GM19023 (cell line): ENCODE measurements around the gene PJVK.
"Not testable (repeated sequence)": the region's sequence is repeated elsewhere in the genome, so short reads cannot be mapped to it uniquely, and the experiment has no call there.

Experiments used
- ATAC-seq: cut with Tn5 transposase; IDR thresholded peaks from one replicate; pipeline ENCODE4 v1.9.1; 2021; ENCODE audit warnings: mild to moderate bottlenecking, moderate library complexity; ENCODE audit not compliant: unreplicated experiment

Gene PJVK, protein sequence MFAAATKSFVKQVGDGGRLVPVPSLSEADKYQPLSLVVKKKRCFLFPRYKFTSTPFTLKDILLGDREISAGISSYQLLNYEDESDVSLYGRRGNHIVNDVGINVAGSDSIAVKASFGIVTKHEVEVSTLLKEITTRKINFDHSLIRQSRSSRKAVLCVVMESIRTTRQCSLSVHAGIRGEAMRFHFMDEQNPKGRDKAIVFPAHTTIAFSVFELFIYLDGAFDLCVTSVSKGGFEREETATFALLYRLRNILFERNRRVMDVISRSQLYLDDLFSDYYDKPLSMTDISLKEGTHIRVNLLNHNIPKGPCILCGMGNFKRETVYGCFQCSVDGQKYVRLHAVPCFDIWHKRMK

DNA sequence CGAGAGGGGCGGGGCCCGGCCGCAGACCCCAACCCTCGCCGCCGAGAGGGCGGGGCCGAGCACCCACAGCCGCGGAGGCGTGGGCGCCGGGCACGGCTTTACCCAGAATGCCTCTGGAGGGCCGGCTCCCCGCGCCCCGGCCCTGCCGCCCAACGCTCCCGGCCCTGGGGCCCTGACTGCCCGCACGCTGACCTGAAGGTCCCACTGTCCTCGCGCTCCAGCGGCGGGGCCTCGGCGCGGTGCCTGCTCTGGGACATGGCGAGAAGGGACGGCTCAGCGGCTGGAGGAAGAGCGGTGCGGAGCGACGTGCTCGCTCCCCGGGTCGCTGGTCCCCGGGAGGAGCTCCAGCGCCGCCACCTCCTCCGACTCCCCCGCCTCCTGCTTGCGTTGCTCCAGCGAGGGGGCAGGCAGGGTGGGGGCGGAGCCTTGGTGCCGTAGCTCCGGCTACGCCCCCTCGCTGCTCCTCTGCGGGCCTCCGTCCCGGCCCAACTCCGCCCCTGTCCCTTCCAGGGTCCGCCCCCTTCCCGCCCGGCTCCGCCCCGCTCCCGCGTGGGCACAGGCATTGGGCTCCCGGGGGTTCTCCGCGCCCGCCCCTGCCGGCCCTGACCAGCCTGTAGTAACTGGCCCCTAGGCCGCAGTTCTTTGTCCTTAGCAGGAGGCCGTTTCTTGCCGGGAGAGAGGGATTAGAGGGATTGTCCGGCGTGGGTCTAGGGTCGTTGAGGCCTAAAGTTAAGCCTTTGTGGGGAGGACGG lies at the start of gene PJVK, which contains the start of gene PRKRA:
Gene PJVK (plus strand): TSS at position 605 of the 752 bp plus-strand sequence. CDS start 2,032 bp downstream, outside the sequence.
Gene PRKRA (minus strand): TSS at position 402 of the 752 bp plus-strand sequence. CDS start 145 bp downstream, at position 257.
- peak; percentile 80 for ATAC-seq

DNA sequence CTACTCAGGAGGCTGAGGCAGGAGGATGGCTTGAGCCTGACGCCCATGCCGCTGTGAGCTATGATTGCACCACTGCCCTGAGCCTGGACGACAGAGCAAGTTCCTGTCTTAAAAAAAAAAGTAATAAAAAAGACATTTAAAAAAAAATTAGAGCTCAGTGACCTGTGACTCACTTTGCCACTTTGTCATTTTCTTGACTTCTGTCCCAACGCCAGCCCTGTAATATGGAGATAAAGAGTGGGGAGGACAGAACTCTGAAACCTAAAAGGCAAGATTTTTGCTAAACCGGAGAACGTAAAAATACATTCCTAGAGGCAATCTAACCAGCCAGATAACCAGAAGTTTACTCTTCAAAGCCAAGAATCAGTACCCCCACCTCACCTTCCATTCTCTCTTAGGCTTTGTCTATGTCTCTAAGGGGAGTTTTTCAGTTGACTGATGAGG lies 49.2 kb upstream of the PJVK start:
- ATAC-seq, result no peak

DNA sequence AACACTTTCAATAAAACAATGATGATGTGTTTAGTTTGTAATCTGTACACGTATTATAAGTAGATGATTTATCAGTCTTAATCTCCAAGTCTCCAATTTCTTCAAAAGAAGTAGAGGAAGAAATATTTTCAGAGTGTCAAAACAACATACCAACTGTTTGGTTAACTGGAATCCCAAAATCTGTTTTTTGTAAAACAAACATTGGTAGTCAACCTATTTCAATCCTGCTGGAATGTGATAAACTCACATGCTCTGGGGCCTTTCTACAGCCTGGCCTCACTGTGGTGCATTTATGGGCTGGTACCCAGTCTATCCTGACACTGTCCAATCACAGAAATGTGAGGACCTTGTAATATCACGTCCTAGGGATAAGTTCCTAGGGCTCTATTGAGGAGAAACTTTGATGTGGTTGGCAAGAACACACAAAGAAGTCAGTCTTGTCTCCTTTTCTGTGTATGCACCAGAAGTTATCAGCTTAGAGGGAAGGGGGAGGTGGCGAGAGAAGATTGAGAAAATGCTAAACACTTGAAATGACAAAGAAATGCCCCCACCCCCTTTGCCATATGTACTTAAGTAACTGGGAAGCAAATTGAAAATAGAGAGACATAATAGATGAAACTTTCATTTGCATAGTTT lies 47.4 kb upstream of the PJVK start:
- peak; percentile 44 for ATAC-seq

DNA sequence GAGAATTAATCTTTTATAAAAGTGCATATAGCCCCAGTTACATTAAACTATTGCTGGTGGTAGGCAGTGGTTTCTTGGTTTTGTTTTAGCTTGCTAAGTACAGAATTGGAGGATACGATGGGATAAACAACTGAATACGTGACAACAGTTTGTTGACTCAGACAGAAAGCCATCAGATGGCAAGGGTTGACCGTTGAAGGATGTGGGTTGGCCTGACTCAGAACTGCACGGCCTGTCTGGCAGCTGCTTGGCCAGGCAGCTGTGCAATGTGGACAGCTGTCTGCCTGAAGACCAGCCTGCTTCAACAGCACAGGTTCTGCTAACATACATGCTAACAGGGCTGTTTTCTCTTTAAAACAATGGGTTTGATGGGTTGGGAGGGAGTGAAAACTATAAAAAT lies 46.8 kb upstream of the PJVK start:
- peak; percentile 100 for ATAC-seq

DNA sequence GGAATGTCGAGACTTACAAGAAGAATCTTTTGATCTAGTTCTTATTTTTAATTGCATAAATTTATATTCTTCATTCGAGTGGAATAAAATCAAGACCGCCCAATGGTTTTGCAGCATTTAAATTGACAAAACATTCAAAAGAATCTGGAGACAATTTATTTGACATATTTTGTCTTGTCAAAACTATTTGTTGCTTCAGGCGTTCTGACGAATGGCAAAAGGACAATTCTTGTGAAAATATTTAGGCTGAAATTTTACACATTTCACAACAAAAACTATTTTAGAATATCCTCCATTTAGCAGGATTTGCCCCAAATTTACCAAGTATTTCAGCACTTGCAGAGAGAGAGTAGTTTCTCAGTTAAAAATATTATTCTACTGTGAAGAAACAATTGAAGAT lies 41.9 kb upstream of the PJVK start:
- ATAC-seq, result no peak

DNA sequence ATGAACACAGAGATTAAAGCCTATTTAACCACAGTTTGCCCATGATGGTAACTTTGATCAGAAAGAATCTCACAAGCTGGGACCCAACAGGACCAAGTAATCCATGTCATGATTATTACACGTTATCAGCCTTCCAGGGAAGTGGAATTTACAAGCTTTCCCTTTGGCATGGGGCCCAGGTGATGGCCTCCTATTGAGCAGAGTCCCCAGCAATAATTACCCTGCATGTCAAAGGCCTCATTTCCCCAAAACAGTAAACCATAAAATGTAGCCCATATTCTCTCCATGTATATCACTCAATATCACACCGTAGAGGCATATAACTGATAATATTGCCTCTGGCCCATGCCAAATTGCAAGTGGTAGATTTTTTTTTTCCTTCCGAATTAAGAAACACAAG lies 39.1 kb upstream of the PJVK start:
- ATAC-seq, result no peak

DNA sequence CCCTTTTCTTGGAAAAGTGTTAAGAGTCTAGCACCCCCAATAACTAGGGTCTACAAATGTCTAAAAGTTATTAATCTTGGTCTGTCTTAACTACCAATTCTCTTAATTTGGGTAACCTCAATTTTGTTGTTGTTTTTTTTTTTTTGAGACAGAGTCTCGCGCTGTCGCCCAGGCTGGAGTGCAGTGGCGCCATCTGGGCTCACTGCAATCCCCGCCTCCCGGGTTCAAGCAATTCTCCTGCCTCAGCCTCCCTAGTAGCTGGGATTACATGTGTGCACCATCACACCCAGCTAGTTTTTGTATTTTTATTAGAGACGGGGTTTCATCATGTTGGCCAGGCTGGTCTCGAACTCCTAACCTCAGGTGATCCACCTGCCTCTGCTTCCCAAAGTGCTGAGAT lies 38.7 kb upstream of the PJVK start:
- ATAC-seq, result not testable (repeated sequence)

DNA sequence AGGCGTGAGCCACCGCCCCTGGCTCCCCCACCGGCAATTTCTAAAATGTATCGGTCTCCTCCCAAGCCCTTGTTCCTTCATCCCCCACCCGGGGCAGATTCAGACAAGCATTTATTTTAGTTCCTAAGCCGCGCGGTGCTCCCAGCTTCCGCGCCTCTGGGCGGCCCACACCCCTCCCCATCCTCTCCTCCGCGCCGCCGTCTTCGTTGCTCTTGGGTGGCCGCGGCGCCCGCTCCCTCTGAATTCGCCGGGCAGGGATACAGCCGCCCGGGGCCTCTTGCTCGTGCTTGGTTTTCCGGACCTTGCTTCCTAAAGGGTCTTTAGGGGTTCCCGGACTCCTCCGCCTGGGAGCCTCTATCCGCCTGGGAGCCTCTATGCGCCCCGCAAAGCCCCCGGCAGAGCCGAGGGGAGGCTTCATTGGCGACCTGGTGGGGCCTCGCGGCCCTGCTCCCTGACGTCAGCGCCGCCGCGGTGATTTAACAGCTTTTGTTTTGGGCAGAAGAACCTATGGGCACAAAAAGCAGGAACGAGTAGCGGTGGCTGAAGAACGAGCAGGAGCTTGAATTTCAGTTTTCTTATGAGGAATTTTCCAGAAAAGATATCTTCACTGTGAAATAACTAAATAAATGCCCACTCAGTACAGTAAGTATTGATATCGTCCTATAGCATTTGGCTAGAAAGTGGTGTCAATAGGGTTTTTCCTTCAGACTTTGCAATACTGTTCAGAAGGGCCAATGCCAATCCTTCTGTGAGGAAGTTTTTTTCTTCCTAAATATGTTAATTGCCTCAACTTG lies 37.5 kb upstream of the PJVK start:
- ATAC-seq, result peak; percentile 83

DNA sequence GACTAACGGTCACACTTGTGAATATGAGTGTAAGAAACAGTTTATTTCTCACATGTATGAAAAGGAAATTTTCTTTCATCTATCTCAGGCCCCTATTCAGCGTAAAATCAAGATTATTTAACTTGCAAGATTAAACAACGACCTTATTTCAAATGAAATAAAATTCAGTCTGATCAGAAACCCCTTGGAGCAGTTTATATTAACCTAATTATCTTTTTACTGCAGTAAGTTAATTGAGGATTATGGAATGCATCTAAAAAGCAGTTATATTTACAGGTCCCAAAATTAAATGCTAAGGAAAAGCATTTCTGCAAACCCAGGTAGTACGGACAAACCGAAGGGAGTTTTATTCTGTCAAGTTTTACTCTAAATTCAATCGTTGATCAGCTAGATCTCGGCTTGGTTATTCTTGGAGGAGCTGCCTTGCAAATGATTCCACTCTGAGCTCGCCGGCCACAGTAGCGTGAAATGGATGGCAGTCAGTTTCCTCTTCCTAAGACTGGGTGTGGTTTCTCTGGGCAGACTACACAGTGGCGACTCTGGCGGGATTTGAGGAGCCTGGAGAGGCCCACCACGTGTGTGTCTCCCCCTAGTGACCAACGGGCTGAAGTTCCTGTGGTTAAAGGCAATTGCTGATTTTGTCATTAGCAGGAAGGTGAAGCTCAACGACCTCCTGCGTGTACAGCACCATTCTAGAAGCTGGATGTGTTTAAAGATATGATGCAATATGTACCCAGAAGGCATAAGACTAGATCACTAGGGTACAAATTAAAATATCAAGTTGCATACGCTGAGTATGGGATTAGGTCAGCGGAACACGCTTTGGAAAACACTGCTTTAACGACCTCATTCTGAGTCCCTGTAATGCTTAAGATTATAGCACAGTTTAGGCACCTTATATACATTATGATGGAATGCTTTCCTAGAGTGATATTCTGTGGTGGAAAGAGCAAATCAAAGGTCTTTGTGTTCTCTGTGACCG lies 36.6 kb upstream of the PJVK start:
- ATAC-seq, result peak; percentile 74

DNA sequence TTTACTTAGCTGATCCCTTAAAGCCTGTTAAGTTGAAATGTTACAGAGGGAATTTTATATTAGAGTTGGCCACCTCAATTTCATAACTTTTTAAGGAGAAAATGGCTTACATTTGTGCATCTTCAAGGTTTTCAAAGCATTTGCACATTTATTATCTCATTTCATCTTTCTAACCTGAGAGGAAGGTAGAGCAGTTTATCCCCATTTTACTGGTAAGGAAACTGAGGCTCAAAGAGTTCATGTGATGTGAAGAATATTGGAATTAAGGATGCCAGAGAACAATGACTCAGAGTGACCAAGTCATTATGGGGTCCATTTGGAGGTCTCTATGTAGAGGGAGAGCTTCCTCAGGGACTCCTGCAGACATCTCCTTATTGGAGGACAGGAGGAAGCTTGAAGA lies 35.2 kb upstream of the PJVK start:
- ATAC-seq, result no peak

DNA sequence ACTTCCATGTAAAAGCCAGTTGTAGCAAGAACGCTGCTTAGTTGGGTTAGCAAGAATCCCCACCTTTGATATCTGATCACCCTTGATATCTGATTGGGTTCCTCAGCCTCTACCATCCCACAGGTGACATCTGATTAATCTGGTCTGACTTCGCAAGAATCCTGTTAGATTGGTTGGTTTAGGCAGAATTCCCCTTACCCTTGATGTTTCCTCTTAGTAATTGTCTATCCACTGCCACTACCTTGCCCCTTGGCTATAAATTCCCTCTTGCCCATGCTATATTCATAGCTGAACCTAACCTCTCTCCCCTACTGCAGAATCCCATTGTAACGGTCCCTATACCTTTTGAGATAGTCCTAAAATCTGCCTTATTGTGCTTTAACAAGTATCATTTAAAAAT lies 33.3 kb upstream of the PJVK start:
- ATAC-seq, result no peak

DNA sequence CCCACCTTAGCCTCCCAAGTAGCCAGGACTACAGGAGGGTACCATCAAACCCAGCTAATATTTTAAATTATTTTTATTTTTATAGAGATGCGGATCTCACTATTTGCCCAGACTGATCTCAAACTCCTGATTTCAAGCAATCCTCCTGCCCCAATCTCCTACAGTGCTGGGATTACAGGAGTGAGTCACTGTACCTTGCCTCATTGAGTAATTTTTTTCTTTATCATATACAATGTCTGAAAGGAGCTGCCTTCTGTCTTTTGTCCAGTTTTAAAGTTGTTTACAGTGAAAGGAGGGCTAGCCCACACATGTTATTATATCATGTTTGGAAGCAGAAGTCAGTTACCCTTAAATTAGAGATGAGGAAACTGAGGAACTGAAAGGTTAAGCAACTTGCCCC lies 32.8 kb upstream of the PJVK start:
- no peak for ATAC-seq

DNA sequence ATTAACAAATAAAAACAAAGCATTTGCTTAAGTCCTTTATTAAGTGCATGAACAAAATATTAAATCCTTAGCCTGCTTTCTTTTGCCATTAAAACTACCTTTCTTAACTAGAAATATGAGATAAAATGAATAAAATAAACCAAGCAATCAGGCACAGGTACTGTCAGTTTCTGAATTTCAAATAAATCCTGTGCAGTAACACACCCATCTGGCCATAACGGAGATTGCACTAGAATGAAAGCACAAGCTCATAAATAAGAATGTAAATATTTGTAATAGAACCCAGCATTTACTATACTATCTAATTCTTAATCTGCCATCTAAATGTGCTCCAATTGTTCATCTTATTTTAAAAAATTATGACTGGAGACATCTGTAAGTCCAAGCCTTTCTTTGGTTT lies 32.1 kb upstream of the PJVK start:
- ATAC-seq, result no peak

DNA sequence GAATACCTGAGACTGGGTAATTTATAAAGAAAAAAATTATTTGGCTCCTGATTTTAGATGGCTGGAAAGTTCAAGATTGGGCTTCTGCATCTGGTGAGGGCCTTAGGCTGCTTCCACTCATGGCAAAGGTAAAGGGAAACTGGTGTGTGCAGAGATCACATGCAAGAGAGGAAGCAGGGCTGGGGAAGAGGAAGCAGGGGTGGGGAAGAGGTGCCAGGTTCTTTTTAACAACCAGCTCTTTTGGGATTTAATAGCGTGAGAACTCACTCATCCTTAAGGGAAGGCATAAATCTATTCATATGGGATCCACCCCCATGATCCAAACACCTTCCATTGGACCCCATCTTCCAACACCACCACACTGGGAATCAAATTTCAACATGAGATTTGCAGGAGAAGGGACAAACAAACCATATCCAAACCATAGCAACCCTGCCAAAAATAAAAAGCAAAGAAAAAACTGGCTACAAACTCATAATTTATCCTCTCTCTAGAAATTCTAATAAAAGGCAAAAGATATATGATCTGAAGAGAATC lies 30.6 kb upstream of the PJVK start:
- ATAC-seq, result no peak

DNA sequence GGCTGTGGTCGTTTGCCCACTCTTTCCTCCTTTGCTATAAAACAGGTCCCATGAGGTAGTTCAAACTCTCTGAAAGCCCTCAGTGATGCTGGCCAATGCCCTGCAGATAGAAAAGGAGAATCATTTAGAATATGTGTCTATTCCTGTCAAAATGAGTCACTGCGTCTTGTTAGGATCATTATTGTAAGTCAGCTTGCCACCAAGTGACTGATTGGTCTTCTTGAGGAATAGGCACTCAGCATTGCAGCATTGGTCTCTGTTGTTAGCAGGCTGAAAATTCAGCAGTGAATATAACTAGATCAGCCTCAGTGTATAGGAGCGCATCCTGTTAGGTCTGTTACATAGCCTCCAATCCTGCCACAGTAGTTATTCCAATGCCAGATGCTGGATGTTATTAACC lies 29.1 kb upstream of the PJVK start:
- no peak for ATAC-seq

DNA sequence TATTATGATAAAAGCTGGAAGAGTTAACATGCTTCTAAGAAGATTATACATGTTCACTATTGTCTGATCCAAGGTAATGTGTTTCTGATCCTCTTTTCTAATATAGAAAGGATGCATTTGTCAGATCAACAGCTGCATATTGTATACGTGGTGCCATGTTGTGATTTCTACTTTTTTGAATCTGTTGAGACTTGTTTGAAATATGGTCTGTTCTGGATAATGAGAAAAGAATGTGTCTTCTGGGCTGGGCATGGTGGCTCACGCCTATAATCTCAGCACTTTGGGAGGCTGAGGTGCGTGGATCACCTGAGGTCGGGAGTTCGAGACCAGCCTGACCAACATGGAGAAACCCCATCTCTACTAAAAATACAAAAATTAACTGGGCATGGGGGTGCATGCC lies 27.4 kb upstream of the PJVK start:
- not testable (repeated sequence) for ATAC-seq

DNA sequence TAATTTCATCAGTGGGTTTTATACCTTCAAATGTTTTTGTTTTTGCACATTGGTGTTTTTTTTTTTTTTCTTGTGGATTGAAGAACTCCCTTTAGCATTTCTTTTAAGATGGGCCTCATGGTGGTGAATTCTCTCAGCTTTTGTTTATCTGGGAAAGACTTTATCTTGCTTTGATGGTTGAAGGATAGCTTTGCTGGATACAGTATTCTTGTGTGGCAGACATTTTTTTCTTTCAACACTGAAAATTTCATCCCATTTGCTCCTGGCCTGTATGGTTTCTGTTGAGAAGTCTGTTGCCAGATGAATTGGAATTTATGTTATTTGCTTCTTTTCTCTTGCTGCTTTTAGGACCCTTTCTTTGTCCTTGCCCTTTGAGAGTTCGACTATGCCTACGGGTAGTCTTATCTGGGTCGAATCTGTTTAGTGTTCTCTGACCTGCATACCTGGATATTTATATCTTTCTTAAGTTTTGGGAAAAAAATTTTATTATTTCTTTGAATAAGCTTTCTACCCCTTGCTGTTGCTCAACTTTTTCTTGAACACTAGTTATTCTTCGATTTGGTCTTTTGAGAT lies 25.8 kb upstream of the PJVK start:
- no peak for ATAC-seq

DNA sequence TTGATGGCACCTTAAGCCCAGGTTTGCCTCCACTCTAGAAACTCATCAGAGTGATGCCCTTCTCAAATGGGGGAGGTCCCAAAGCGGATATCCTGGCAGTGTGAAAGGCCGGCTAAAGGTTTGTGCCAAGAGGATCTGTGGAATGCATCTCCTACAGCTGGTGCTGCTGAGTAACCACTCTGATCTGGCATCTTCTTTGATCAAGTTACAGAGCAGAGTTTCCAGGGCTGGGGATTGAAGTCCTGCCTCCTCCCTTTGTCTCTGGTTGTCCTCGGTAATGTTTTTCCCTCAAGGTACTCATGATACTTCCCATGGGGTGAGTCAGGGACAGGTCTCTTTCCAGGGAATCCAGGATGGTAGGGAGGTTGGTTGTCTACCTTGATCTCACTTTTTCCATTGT lies 24.8 kb upstream of the PJVK start:
- ATAC-seq, result no peak

DNA sequence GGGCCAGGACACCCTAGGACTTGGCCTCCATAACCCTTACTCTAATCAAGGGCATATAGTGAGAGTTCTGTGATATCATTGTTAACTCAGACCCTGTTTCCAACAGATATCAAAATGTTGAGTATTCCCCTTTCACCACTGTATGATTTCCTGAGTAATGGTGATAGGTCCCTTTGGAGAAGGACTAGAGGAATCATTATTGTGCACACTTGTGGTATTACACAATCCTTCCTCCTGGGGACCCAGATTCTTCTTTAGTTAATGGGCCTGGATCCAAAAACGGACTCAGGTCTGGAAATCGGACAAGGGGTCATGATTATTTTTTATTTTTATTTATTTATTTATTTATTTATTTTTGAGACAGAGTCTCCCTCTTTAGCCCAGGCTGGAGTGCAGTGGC lies 23.7 kb upstream of the PJVK start:
- no peak for ATAC-seq
